GM21529 (cell line): Measurements from ENCODE around the gene CFAP97D1.
"Not testable (repeated sequence)": the region's sequence is repeated elsewhere in the genome, so short reads cannot be mapped to it uniquely, and the experiment has no call there.

ENCODE experiments used
- ATAC-seq: cut with Tn5 transposase; IDR thresholded peaks from one replicate; pipeline ENCODE4 v1.9.1; 2021; ENCODE audit not compliant: unreplicated experiment

CFAP97D1 gene

GRCh38 chr17:43792668-43793067, 12.4 kb downstream of the CFAP97D1 start:
- not testable (repeated sequence) for ATAC-seq

DNA sequence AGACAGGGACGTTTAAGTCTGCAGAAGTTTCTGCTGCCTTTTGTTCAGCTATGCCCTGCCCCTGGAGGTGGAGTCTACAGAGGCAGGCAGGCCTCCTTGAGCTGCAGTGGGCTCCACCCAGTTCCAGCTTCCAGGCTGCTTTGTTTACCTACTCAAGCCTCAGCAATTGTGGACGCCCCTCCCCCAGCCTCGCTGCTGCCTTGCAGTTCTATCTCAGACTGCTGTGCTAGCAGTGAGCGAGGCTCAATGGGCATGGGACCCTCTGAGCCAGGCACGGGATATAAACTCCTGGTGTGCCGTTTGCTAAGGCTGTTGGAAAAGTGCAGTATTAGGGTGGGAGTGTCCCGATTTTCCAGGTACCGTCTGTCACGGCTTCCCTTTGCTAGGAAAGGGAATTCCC, 17.8 kb downstream of the CFAP97D1 start:
- not testable (repeated sequence) for ATAC-seq

- ATAC-seq, result no peak
Observed at GRCh38 chr17:43799047-43799446, 18.8 kb downstream of the CFAP97D1 start.

DNA sequence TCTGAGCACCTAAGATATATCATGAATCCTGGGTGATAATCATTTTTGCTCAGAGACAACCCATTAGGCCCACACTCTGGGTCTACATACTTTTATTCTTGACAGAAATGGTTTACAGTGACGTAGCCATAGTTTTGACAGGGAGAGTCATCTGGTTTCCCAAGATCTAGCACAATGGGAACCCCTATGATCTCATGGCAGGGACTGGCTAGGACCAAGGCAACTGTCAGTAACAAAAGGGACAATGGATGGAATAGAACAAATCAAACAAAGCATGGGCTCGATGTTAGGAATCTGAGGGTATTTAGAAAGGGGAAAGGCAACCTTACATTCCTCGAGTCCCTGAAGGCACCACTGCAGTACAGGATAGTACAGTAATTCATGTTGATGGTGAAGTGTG, 20.5 kb downstream of the CFAP97D1 start:
- no peak for ATAC-seq

- no peak for ATAC-seq
Observed at GRCh38 chr17:43801844-43802243, 21.6 kb downstream of the CFAP97D1 start.

DNA sequence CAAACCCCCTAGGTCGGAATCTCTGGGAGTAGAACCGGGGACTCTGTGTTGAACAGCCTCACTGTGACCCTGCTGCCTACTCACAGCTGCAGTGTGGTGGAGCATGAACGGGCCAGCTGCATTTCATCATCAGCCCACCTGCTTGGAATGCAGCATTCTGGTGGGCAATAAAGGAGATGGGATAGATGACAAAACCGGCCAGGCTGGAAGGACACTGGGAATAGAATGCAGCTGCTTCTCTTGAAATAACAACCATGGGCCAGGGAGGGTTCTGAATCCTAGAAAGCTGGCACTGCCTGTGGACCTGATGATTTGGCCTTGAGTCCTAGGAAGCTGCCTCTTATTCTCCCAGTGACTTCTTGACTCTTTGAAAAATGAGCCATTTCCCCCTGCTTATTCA, 23.5 kb downstream of the CFAP97D1 start:
- ATAC-seq, result no peak

DNA sequence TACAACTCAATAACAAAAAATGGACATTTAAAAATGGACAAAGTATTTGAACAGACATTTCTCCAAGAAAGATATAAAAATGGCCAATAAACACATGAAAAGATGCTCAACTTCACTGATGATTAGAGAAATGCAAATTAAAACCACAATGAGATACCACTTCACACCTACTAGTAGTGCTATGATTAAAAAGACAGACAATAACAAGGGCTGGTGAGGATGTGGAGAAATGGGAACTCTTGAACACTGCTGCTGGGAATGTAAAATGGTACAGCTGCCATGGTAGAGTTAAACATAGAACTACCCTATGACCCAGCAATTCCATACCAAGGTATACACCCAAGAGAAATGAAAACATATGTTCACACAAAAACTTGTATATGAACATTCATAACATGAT, 24.9 kb downstream of the CFAP97D1 start:
- ATAC-seq, result no peak

GRCh38 chr17:43808076-43808475, 27.8 kb downstream of the CFAP97D1 start:
- ATAC-seq, result no peak

DNA sequence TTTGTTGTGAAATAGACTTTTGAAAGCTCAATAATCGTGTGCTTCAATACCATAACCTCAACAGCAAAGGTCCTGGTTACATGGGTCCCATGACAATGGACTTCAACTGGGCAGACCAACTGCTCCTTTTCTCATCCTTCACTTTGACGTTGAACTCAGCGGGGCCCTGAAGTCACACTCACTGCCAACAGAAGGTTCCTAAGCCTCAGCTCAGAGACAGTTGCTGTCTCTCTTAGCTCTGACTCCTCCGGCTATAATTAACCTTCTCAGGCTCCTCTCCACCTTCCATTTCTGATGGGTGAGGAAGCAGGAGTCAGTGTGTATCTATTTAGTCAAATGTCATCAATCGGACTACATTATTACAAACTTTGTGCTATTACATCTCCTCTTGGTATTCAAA, 28.9 kb downstream of the CFAP97D1 start:
- ATAC-seq, result no peak

GRCh38 chr17:43810226-43810715, 30.0 kb downstream of the CFAP97D1 start:
- no peak for ATAC-seq

DNA sequence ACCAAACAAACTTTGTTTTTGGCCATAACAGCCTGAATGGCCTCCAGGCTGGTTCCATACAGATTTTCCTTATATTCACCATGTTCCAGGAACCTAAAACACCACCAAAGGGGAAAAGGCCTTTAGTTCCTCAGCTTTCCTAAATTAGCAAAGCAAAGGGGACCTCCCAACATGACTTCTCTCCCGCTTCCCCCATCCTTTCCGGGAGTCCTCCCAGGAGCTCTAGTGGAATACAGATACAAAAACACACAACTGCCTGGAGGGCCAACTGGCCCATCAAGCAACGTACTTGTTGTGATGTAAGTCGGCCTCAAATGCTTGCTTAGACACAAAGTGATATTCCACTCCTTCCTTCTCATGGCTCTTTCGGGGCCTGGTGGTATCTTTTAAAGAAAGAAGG, 30.6 kb downstream of the CFAP97D1 start:
- ATAC-seq, result no peak

- no peak for ATAC-seq
Observed at GRCh38 chr17:43812396-43813265, 32.4 kb downstream of the CFAP97D1 start.

DNA sequence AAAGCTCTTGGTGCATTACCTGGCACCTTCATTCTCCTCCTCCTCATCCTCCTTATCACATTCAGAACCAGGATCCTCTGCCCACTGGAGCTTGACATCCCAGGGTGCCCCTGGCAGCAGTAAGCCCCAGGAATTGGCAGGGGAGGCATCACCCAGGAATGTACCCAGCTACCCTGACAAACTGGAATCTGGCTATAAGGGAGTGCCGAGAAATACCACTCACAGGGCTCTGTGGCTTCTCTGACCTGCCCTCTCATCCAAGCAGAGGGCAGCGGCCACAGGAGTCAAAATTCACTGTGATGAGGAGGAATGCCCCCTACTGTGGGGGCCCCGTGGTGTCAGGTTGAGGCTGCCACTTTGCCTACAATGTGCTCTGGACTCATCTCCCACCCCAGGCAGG, 33.2 kb downstream of the CFAP97D1 start:
- no peak for ATAC-seq

- ATAC-seq, result no peak
Observed at GRCh38 chr17:43814026-43814425, 33.8 kb downstream of the CFAP97D1 start.

GRCh38 chr17:43814714-43815113, 34.5 kb downstream of the CFAP97D1 start:
- ATAC-seq, result no peak

DNA sequence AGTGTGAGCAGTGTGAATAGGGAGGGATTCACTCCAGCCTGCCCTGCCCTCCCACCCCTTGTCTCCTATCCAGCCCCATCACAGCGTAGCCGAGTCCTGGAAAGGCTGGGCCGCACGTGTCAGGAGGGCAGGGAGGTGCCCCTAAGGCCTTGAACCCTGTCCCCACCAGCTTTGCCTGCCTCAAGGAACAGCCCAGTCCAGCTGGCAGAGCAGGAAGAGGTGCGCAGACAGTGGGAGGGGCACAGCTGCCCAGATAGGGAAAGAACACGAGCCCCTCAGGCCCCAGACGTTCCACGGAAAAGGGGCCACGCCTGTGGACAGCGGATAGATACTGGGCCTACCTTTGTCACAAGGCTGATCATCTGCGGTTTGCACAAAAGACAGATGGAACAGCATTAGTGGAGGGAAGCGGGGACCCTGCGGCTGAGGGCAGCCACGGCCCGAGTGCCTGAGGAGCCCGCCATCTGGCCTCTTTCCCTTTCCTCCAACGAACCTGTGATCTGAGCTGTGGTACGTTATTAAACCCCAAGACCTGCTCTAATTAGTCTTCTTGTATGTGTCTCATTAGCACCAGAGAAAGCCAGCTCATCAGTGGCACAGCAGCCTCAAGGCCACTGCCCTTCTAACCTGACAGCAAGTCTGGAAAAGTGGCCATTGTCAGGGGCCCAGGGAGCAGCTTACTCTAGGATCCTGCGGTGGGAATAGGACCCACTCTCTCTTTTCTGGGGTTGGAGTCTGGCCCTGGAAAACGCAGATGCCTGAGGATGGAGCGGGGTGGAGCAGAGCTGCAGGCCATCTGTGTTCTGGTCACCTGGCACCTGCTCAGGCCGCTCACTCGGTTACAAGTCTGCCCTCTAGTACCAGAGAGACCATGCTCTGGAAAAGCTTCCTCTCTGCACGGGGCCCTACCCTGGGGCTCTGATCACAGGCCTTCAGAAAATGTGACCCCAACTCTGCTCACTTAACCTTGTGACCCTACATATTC, 36.4 kb downstream of the CFAP97D1 start:
- ATAC-seq, result no peak

DNA sequence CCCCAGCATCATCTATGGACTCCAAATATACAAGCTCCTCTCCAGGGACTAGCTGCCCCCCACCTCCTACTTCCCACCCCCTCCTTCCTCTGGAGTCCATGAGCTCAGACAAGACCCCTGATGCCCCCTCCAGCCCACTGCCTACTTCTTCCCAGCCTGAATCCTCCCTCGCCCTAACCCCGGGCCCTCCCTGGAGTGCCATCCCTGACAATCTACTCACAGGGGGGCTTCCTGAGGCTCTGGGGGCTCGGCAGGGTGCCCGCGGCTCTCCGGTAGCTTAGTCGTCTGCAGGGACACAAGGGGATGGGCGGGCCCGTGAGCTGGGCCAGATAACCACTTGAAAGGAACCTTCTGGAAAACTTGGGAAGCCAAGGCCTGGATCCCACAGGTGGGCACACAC, 37.6 kb downstream of the CFAP97D1 start:
- no peak for ATAC-seq

DNA sequence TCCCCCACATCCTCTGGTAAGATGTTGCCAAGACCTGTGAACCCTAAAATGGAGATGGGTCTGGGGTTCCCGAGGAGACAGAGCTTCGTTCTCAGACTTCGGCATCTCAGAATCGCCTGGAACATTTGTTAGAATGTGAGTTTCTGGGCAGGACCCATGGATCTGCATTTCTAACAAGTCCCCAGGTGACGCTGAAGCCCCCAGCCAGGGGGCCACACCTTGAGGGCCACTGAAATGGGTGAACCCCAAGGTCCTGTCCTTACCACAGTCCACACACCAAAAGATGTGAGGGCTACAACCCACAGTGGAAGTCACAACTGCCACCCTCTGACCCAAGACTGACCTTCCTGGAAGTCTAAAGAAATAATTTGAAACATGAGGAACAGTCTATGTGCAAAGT, 38.7 kb downstream of the CFAP97D1 start:
- no peak for ATAC-seq

- ATAC-seq, result no peak
Observed at GRCh38 chr17:43820759-43821158, 40.5 kb downstream of the CFAP97D1 start.

DNA sequence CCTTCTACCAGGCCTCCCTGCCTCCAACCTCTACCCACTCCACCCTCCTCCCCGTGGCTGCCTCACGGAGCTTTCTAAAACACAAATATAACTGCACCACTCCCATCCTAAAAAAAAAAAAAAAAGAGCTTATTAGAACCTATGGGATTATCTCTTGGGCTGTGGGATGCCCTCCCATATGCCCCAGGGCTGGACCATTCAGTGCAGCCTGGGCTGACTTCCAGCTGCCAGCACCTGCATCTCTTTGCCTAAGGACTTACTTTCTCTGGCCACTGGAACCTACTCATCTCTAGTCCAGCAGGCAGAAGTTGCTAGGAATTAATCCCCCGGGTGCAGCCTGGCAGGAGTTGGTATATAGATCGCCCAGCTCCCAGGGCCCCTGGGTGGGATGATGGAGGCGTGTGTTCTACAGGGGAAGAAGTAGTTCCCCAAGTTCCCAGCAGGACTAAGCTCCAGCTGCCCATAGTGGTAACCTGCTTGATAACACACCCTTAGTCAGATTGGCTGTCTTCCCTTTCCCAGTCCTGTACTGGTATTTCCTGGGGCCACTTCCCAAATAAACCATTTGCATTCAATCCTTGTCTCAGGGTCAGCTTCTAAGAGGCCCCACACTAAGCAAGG, 42.4 kb downstream of the CFAP97D1 start:
- ATAC-seq, result no peak
